Hypothalamus (tissue), 51 donors: ENCODE measurements around the gene CFAP100.

Experiments
- DNase-seq, 51 donors: peaks; one replicate each; lab custom pipeline; 2025; lab: John Stamatoyannopoulos, UW

Gene CFAP100

DNA sequence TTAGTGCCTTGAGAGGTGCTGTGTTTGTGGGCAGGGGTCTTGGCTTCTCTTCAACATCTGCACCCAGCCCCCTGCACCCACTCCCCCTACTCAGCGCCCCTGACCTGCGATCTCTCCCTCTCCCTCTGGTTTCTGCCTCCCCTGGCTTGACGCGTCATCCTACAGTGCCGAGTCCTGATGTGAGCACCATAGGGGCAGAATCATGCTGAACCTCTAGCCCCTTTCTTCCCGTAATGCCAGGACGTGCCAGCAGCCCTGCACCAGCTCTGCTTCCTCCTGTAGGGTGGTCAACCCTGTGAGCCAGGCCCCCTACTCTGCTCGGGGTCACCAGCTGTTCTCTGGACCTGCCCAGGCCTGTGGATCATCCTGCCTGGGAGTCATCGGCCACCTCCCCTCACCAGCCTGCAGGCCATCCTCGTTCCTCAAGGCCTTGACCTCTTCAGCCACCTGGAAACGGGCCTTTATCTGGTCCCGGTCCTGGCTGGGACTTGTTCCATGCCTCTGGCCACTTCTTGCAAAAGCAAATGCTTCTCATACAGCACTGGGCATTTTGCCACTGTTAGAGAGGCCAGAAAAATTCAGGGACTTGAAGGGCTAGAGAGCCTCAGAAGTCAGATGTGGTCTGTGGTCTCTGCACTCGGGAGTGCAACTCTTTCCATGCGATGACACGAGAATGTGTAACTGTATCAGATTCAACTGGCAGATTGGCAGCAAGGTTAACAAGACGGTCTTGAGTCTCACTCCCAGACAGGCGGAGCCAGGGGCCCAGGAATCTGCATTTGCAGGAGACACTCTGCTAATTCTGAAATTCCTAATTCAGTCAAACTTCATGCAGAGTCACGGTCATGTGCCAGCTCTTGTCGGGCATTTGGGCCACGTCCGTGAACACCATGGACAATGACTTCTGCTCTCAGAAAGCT is 20.8 kb upstream of the CFAP100 start:
- peak in 5 of 51 donors; percentile 14 to 32 (median 23) for DNase-seq

DNA sequence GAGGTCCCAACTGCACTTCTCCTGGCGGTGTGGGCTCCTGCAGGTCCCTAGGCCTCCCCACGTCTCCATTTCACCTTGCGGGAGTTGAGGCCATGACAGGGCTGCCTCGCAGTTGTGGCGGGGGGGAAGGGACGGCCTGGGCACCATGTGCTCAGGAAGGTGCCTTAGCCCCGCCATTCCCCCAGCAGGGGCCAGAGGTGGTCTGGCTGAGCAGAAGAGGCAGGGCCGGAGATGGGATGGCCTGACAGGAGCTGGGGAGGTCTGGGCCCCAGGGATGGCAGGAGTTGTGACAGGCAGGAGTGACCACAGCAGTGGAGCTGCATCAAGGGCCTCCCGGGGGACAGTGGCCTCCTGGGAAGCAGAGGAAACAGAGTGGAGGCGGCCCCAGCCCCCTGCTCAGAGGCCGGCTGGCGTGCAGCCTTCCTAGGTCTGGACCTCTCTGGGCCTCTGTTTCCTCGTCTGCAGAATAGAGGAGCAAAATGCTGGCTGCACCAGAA is 18.8 kb upstream of the CFAP100 start:
- DNase-seq, result no peak

DNA sequence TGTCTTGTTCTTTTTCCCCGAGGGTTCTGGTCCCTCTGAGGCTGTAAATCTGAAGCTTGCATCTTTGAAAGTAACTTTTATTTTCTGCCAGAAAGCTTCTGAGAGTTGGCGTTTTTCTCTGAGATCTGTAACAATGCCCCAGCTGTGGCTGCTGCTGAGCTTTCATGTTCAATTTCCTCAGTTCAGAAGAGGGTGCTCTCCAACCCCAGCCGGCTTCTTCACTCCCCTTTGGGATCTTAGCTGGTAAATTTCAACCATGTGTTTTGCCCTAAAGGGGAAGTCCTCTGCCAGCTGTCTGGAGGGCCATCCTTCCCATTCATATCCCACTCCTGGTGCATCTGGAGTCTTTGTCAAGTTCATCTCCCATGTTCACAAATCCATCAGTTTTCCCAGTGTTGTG is 18.3 kb upstream of the CFAP100 start:
- DNase-seq, result peak in 1 of 51 donors; percentile 10

DNA sequence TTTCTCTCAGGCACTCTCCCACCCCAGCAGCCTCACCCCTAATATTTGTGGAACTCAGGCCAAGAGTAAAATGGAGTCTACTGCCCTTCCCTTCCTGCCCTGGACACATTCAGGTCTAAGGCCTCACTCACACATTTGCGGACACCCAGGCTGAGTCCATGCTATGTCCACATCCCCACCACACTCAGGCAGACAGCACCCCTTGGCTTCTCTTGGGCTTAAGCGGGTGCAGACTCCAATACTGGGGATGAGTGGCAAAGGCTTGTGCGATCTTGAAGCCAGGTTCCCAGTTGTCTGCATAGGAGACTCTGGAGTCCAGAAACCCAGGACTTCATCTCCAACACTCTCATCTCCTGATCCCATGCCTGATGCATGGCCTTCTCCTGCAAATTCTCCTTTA is 17.5 kb upstream of the CFAP100 start:
- DNase-seq, result no peak

DNA sequence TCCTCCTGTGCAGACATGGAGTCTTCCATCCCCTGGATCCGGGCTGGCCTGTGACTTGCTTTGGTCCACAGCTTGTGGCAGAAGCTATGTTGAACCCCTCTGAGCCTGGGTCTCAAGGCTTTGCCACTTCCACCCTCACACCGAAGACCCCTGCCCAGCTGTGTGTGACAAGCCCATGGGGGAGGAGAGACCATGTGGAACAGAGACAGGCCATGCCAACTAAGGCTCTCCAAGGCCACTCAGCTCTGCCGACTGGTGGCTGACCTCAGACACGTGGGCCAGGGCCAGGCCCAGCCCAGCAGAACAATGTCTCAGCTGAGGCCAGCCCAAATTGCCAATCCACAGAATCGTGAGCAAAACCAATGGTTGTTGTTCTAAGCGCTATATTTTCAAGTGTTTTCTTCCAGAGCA is 16.4 kb upstream of the CFAP100 start:
- no peak for DNase-seq

DNA sequence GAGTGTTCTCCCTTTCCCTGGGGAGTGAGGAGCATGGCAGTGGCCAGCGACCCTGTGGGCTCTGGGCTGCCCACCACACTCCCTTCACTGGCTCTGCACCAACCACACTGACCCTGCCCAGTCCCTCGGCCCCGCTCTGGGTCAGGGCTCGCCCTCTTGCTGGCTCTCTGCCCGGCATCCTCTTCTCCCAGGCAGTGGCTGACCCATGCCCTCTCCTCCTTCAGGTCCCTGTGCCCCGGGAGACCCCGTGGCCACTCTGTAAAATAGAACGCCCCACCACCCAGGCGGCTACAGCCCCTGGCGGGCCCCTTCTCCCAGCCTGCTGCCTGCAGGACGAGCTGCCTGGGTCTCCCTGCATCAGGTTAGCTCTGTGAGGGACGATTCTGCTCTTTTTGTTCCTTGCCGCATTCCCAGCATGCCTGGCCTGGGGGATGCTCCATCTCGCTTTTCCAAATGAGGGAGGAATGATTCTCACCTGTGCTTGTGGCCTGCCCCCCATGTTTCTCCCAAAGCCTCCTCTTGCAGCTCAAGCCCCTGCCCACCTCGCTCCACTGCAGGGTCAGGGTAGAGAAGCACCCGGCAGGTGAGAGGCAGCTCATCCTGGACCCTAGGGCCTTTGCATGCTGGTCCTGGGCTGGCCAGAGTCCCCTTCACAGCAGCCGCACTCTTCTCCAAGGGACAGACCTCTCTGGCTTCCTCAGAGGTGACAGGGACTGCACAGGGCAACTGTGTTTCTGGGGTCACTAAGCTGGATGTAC is 14.5 kb upstream of the CFAP100 start:
- DNase-seq, result no peak

DNA sequence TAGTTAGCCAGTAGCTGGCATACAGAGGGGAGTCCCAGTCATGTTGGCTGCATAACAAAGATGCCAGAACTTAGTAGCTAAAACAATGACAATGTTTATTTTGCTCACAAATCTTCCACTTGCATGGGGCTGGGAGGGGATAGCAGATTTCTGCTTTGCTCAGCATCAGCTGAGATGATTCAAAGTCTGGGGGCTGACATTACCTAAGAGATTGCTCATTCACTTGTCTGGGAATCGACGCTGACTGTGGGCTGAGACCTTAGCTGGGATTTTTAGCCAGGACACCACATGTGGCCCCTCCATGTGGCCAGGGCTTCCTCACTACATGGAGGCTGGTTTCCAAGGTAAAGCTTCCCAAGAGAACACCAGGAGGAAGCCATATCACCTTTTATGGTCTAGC is 12.7 kb upstream of the CFAP100 start:
- DNase-seq, result no peak

DNA sequence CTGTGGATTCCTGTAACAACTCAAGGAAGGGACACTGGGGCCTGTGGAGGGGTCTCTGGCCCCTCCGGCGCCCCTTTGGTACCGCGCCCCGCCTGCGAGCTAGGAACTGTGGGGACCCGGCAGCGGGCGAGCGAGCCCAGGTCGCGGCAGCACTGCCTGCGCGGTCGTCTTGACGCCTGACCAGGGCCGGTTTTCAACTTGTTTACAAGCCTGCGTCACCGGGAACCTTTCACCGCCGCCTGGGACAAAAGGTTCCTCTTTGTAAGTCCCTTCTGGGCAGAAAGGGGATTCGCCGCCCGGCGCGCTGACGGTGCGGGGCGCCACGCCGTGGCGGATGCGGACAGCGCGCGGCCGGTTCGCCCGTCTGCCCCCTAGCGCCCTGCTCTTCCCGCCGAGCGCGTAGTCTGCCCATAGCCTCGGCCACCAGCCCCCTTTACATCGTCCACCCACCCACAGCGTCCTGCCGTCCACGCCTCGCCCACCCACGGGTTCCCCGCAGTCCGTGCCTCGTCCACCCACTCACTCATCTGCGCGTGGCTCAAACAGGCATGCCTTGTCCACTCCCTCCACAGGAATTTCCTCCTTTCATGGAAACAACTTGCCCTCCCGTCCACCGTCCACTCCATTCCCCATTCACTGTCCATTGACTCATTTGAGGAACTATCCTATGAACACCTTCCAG is 5.5 kb upstream of the CFAP100 start:
- peak in 50 of 51 donors; percentile 34 to 95 (median 84) for DNase-seq

DNA sequence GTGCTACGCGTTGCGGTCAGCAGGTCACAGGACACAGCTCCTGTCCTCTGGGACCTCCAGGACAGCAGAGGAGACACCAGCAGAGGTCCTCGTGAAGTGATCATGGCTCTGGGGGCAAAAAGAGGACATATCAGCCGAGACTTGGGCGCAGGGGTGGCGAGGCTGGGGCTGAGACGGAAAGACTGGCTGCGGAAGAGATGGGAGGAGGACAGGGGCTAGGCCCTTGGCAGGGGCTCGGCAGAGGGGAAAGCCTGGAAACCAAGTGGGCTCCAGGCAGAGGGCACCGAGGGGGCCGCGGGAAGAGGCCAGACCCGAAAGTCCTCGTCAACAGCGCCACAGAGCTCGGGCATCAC is 4.9 kb upstream of the CFAP100 start:
- no peak for DNase-seq

DNA sequence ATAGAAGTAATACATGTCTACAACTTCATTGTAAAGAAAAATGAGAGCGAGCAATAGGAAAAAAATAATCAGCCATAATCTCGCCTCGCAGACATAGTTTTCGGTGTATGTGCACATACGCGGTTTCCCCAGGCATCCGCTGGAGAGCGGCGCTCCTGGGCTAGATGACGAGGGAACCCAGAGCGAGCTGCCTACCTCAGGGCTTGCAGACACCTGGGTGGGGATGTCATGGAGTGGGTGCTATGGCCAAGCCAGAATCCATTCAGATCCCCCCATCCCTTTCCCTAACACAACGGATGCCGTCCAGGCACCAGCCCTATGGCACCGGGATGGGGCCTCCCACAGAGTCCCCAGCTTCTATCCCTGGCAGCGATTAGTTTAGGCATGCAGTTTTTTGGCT is 4.5 kb upstream of the CFAP100 start:
- no peak for DNase-seq

DNA sequence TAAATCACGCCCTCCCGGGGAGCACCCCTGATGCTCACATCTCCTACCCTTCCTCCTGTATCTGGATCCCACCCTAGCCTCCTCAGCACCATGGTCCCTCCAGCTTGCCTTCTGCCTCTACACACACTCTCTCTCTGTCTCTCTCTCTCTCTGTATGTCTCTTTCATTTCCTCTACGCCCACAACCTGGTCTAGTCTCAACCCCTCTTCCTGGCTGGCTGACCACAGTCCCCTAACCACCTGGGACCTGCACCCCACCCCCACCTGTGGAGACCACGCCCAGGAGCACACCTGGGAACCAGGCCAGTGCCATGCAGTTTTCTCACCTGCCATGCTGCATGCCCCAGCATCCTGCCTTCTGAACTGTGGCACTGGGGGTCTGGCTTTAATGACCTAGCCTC is 4.0 kb upstream of the CFAP100 start:
- no peak for DNase-seq

DNA sequence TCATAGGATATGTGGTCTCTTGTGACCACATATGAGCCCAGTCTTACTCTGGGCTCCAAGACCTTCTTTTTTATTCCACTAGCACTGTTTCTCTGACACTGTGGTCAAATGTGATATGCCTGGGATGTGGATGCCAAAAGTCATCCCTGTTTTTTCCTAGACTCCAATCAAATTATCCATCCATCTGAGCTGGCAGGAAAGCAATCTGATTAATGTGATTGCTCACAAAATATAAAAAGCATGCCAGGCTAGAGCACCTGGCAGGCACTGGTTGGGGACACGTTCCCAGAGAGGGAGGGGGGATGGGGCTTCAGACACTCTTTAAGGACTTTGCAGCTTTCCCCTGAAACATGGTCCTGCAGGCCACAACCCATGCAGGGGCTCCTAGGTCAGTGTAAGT is 3.1 kb upstream of the CFAP100 start:
- no peak for DNase-seq

DNA sequence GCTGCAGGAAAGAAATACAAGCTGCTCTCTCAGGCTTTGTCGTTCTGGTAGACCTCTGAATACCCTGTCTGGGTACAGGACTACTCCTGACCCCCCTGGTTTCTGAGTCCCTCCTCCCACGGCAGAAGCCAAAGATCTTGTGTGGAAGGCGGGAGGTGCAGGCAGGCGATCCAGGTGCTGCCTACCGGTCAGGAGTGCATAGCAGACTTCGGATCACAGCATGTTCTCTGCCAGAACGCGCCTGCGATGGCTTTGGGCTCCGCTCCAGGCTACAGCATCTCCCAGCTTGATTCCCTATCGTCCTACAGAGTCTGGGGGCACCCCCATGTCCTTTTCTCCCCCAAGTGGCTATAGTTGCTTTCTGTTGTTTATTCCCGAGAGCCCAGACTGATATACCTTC is 2.5 kb upstream of the CFAP100 start:
- no peak for DNase-seq

DNA sequence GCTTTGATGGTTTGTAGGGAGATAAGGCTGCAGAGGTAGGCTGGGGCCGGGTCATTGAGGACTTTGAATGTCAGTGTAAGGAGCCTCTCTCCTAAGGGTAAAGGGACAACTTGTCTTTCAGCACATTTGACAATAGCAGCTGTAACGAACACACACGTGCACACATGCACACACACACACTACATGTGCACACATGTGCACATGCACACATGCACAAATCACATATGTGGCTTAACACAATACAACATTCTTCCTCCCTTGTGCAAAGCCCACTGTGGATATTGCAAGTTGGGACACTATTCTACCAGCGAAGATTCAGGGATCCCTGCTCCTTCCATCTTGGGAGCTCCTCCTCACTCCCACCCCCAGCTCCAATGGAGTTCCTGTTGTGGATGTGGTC is 1.1 kb upstream of the CFAP100 start:
- DNase-seq, result no peak

DNA sequence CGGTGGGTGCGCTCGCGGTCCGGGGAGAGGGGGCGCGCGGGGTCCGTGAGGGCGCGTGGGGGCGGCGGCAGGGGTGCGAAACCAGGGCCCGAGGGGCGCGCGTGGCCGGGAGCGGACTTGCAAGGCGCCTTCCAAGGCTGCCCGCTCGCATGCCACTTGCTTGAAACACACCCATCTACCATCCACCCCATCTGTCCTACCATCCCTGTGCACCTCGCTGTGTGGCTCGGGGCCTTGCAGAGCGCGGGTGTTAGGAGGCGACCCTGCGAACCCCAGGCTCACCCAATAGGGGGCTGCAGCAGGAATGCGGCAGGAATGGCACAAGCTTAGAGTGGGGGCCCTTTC is 240 bp downstream of the CFAP100 start:
- peak in 1 of 51 donors; percentile 60 for DNase-seq

DNA sequence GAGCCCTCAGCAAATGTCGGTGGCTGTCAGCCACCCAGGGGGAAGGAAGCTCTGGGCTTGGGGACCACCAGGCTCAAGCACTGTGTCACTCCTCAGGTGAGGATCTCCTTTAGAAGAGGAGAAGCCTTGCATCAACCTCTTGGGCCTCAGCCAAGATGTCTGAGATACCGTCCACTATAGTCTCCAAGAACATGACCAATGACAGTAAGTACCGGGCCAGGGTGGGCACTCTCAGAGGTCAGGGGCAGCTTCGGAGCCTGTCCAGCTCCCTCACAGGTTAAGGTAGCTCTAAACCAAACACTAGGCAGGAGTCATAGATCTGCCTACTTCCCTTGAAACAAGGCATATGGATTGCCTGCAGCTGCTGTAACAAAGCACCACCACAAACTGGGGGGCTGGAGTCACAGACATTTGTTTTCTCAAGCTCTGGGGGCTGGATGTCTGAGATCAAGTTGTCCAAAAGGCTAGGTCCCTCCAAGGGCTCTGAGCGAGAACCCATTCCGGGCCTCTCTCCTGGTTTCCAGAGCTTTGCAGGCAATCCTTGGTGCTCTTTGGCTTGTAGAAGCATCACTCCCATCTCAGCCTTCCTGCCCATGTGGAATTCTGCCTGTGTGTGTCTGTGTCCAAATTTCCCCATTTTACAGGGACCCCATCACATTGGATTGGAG is 1.3 kb downstream of the CFAP100 start:
- DNase-seq, result no peak

DNA sequence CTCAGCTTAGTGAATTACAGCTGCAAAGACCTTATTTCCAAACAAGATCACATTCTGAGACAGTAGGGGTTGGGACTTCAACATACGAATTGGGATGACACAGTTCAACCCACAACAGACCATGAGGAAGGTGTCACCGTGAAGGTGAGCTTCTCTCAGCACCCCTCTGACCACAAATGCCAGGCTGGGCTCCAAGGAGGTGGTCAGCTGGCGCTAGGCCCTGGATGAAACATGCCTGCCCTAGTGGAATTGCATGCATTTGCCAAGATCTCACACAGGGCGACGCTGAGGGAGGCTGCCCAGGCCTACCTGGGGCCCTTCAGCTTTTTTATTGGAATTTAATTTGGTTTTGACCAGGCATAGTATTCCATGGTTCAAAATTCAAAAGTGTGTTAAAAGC is 1.8 kb downstream of the CFAP100 start:
- no peak for DNase-seq

DNA sequence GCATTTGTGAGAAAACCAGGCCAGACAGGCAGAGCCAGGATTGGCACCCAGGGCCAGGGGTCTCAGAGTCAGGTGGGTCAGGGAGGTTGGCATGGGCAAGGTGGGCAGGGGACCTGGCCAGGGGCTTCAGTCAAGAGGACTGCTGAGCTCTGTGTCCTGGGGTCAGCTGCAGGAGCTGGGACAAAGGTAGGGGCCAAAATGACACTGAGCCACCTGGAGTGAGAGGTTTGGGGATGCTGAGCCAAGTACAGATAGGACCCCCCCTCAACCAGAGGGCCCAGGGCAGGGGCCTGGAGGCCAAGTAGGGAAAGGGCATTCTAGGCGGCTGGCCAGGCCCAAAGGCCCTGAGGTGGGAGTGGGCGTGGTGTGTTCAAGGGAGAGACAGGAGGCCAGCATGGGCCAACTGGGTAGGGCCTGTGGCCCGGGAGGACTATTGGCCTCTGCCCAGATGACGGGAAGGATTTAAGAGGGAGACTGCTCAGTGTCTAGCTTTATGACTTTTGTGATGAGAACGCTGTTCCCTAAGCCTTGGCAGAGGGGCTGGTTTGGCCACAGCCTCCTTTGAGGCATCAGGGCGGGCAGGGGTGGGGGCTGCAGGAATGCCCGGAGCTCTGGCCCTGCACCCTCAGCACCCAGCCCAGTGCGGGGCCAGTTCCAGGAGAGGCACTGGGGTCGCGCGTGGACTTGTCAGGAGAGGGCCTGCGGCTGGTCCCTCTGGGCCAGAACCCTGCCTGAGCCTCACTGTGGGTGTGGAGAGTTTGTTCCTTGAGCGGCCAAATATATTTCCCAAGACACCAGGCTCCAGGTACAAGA is 3.1 kb downstream of the CFAP100 start:
- no peak for DNase-seq

DNA sequence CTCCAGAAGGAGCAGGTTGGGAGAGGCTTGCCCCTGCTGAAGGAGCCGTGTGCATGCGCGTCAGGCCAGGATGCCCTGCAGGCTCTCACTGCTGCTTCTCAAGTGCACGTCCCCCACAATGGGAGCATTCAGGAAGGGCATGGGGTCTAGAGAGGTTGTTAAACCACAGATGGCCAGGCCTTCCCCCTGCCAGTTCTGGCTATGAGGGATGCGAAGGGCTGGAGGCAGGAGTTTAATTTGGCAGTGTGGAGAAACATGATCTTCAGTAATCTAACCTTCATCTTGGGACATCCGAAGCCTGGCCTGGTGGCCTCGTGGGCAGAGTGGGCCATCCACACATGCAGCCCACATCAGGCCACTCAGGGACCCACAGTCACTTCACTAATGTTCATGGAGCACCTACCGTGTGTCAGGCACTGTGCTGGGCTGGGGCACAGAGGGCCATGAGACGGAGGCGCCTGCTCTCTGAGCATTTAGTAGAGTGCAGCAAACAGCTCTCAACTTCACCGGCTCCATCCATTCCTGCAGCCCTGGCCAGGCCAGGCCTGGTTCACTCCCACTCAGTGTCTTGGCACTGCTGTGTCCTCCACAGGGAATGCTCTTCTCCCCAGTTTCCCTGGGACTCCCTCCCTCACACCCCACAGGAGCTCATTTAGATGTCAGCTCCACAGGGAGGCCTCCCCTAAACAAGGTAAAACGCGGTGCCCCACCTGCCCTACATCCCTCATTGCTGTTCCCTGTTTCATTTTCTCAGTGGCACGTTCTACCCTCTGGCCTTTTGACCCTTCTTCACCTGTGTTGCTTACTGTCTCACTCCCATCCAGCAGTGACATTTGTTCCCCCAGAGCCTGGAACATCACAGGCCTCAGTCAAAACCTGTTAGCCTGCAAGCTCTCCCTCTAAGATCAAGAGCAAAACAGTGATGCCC is 4.0 kb downstream of the CFAP100 start:
- DNase-seq, result no peak
